GM18502 (cell line): ENCODE measurements around the gene SRGAP3.
A peak's percentile ranks its signal among the peaks of the same experiment; 100 is the strongest.

ENCODE experiments used
- ATAC-seq: cut with Tn5 transposase; IDR thresholded peaks from one replicate; pipeline ENCODE4 v1.9.1; 2021; ENCODE audit warnings: mild to moderate bottlenecking; ENCODE audit not compliant: unreplicated experiment, poor library complexity

SRGAP3 gene

DNA sequence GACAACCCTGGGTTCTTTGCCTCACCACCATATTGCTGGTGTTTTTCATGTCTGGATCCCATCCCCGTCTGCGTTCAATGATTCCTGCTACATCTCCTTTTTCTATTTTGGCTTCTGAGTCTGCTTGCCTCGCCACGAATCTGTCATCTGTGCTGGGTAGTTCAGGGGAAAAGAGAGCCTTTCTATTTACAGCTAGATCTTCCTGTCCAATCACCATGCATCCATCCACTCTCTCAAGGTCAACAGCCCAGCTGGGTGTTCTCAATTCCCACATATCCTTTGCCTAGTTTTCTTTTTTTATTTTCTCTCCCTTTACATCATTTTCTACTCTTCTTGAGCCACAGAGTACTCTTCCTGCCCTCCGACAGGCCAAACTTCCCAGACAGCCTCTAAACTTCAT is 181.4 kb downstream of the SRGAP3 start:
- ATAC-seq, result no peak

DNA sequence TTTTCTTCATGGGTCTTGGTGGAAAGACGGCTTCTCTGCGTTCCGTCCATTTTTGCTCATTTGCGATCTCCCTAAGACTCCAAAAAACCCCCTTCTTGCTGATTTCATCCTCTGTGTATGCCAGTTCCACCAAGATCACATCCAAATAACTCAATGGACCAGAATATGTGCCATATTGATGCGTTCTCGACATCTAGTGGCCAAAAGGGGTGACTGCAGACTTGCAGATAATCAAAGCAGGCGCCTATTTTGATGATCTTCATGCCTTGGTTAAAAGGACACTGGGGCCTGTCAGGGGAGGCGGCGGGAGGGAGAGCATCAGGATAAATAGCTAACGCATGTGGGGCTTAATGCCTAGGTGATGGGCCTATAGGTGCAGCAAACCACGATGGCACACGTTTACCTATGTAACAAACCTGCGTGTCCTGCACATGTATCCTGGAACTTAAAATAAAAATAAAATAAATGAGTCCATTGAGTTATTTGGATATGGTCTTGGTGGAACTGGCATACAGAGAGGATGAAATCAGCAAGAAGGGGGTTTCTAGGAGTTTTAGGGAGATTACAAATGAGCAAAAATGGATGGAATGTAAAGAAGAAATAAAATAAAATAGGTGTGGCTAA is 182.0 kb downstream of the SRGAP3 start:
- peak; percentile 72 for ATAC-seq

DNA sequence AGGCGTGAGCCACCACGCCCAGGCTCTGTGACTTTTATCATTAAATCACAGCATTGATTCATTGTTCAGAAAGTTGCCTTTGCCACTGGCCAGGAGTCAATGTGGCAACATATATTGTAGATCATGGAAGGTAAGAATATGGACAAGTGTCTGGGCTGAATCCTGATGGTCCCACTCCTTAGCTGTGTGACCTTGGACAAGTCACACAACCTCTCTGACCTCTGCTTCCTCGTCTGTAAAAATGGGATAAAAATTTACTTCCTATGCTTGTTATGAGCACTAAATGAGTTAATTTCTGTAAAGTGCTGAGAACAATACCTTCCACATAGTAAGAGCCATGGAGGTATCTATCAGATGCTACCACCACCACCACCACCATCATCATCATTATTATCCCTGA is 182.7 kb downstream of the SRGAP3 start:
- no peak for ATAC-seq

DNA sequence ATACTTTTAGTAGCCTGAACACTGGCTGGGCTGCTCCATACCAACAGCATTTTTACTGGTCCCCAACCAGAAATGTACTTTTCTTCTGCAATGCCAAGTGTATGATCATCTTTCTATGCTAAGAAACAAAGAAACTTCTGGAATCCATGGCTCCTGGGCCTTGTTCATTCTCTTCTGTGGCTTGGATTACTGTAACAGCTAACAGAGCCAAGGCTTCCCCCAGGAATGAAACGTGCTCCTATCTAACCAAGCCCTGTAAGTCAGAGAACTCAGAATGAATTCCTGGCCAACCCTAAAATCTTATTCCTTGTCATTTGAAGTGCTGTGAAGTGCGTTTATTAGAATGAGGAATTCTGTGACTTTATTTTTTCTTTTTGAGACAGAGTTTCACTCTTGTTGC is 183.3 kb downstream of the SRGAP3 start:
- no peak for ATAC-seq

DNA sequence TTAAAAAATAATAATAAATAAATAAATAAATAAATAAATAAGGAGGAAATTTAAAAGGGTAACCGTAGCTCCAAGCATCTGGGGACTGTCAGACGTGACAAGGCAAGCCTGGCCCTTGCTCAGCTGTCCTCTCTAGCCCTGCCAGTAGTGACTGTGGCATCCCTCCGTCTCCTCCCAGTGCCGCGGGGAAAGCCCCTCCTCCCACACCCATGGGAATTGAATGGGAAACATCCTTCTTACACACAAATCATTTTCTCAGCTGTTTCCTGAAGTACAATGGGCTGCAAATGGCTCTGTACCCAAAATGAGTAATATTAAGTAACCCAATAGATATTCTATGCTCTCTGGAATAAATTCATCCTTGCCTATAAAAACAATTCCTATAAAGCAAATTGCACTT is 184.6 kb downstream of the SRGAP3 start:
- ATAC-seq, result no peak

DNA sequence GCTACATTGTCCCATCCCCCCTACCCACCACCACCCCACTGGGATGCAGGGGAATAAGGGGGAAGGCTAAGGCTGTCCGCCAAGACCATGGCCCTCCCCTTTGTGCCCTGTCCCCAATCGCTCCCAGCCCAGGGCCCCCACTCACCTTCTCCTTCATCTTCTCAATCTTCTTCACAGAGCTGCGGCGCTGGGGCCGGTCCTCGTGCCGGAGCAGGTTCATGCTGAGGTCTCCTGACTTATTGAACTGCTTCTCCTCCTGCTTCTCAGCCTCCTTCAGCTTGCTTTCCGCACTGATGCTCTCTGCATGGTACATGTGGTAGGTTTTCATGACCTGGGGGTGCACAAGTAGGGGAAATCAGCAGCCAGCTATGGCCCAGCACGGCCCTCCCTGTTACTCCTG is 185.2 kb downstream of the SRGAP3 start:
- ATAC-seq, result no peak

DNA sequence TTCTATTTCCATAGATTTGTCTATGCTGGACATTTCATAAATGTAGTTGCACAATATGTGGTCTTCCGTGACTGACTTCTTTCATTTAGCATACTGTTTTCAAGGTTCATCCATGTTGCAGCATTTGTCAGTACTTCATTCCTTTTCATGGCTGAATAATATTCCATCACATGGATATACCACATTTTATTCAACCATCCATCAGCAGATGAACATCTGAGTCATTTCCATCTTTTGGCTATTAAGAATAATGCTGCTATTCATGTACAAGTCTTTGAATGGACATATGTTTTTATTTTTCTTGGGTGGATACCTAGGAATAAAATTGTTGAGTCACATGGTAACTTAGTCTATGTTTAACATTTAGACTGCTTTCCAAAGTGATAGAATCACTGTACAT is 186.9 kb downstream of the SRGAP3 start:
- ATAC-seq, result no peak

GRCh38 chr3:9061634-9062033 is 187.8 kb downstream of the SRGAP3 start:
- ATAC-seq, result no peak

DNA sequence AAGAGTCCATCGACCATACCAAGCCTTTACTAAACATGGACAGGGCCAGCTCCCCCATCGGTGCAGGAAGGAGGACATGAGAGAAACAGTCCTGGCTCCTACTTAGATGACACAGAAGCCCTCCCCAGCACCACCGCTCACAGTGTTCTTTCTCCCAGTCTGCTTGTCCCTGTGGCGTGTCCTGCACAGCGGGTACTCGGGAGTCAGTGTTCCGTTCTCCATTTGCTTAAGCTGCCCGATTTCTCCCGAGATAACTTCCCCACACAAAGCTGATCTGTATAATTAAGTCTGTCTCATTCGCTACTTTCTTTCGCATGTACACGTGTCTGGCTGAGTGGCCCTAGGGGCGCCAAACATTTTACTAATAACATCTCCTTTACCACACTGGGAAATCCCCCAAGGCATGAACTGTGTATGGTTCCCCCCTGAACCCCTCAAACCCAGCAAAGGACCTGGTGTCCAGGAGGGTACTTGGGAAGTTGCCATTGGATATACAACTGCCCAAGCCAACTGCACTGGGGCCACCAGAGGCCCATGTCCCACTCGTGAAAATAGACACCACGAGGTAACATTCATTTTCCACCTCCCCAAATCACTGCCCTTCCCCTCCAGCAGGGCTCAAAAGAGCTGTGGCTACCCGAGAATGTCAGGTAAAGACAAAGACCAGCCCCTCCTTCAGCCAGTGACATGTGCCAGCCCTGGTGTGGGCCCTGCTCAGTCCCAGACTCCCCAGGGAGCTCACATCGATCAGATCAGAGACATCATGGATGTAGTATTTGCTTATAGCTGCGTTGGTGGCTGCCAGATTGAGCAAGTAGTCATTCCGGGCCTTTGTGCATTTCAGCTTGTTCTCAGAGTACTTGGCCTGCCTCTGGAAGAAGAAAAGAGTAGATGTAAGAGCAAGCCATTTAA is 189.7 kb downstream of the SRGAP3 start:
- no peak for ATAC-seq

- ATAC-seq, result no peak
Measured at GRCh38 chr3:9056581-9056980, 192.9 kb downstream of the SRGAP3 start.

- ATAC-seq, result no peak
Measured at GRCh38 chr3:9047452-9048346, 201.7 kb downstream of the SRGAP3 start.

- ATAC-seq, result no peak
Measured at GRCh38 chr3:9045371-9045770, 204.1 kb downstream of the SRGAP3 start.

GRCh38 chr3:9043063-9043462 is 206.4 kb downstream of the SRGAP3 start:
- no peak for ATAC-seq

DNA sequence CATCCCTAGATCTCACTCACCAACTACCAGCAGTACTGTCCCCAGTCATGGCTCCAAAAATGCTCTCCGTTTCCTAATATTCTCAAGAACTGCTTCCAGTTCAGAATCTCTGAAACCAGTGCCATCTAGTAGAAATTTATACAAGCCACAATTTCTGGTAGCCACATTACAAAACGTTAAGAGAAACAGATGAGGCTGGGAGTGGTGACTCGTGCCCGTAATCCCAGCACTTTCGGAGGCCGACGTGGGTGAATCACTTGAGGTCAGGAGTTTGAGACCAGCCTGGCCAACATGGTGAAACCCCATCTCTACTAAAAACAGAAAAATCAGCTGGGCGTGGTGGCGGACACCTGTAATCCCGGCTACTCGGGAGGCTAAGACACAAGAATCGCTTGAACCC is 207.8 kb downstream of the SRGAP3 start:
- no peak for ATAC-seq

DNA sequence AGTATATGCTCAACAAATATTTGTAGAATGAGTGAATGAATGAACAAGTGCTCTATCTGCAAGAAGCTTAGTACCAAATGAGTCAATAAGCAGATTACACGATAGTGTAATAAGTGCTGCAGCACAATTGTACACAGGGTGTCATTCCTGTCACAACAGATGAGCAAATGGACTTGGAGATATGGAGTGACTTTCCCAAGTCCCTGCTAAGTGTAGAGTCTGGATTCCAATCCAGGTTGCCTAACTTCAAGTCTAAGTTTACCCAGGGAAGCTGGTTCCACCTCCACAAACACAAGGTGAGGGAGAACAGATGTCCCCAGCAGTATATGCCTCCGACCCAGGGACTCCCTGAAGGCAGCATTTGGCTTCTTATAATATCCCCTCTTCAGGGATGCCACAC is 208.4 kb downstream of the SRGAP3 start:
- no peak for ATAC-seq

DNA sequence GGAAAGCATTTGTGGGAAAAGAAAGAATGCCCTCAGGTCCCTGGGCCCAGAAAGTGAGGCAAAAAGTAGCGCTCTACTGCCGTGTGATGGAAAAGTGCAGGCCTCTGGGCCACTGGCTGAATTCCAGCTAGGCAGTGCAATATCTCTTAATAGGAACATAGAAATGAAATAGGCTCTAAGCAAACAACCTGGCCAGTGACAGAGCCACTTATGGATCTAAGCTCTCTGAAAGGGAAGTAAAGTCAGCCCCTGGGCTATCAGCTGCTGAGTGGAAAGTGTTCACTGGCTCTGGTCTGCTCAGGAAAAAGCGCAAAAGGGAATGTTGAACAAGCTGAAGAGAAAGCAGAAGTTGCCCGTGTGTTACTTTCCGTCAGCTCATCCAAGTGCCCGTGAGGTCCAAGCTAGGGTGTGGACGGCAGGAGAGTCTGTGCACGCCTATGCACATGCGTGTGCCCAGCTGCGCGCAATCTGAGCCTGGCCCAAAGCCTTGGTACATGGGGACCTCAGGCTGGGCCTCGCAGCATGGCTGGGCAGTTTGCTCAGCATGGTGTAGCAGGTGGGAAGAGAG is 212.2 kb downstream of the SRGAP3 start:
- no peak for ATAC-seq

DNA sequence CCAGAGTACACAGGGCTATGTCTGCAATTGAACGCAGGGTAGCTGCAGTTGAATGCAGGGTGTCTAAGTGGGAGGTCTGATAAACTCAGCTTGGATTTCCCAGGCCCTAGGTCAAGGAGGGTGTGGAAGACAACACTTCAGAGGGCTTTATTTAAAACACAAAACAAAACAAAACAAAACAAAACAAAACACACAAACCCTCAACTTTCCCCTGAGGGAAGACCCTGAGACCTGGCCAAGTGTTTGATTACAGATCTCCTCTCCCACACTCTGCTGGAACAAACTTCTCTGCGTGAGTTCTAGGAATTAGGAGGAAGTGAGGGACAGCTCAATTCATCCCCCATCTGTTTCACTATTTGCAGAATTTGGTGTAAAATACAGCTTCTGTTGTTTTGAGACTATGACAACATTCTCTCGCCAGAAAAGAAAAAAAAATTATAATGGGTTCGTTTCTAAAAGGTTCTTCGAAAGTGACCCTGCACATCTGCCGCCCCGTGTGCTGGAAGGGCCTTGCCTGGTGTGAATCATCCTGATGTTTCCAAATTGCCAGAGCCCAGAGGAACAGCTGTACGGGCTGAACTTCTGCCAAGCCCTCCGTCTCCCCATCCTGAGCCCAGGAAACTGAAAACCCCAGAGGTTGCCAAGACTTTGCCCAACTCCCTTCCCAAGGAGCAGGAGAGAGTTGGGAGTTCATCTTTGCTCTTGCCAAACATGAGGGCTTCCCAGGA is 212.9 kb downstream of the SRGAP3 start:
- ATAC-seq, result no peak

DNA sequence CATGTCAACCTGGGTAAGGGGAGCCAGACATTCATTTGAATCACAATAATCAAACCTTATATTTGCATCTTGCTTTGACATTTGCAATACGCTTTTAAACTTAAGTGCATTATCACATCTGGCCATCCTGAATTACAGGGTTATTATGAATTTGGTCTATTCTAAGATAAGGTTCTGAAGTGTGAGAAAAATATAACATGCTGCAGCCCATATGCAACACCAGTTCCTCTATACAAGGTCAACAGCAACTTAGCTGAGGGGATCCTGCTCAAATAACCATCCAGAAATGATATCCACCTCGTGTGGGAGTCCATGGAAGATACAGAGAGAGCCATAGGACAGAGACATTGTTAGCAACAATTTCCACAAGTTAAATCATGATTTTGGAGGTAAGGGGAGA is 213.5 kb downstream of the SRGAP3 start:
- ATAC-seq, result no peak

DNA sequence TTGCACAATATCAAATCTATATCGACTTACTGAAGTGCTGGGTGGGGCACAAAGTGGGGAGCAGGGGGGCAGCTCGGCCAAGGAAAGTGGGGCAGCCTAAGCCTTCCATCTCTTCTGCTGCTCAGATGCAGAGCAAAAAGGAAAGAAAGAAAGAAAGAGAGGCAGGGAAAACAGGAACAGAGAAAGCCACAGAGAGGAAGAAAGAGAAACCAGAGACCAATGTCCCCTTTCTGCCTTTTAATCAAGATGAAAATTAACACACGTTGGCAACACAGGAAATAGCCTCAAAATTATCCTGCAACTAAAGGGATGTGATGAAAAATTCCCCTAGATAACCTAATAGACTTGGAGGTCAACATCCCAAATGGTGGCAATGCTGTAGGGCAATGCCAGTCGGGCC is 214.0 kb downstream of the SRGAP3 start:
- ATAC-seq, result no peak

DNA sequence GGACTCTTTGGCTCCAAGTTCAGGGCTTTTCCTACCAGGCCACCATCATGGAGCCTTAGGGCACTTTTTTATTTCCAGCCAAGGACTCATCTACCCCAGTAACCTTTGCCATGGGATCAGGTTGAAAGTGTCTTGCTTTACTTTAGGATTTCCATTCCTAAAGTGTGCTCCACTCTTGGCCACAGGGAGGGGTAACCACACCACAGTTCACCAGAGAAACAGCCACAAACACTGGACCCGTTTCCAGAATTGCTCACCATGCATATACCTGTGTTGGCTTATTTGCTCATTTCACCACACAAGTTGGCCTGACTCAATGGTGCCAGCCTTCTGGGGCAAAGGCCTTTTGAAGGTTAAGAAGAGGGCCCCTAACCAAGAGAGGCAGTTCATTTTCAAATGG is 215.6 kb downstream of the SRGAP3 start:
- ATAC-seq, result no peak
